K562 (cell line): ENCODE data around the gene DNAJB12. TPM values are rescaled to one million over a fixed set of nuclear protein-coding genes. Genes with fewer than 3 reads are reported as not detected.
A peak's percentile ranks its signal among the peaks of the same experiment; 100 is the strongest.

Experiments used
- BRCA1 ChIP-seq, 2 experiments: fragments of 450-650 bp in 1 of 2; sonication (generic) in 1 of 2; formaldehyde crosslinking in 1 of 2; IDR thresholded peaks; 2 replicates each; pipeline versions ENCODE4 v1.5.0 to v1.6.1; 2017 to 2020; ENCODE audit warnings: mild to moderate bottlenecking in 1 of 2, missing genetic modification reagents in 1 of 2
- DDX20 ChIP-seq: fragments of 450-650 bp; IDR thresholded peaks from 2 replicates; pipeline ENCODE4 v1.6.1; 2016; ENCODE audit warnings: missing genetic modification characterization, low read depth, mild to moderate bottlenecking, missing compliant biosample characterization, moderate library complexity
- DNMT1 ChIP-seq: fragments of 450-650 bp; IDR thresholded peaks from 2 replicates; pipeline ENCODE4 v1.6.1; 2016; ENCODE audit warnings: antibody characterized with exemption, mild to moderate bottlenecking
- E4F1 ChIP-seq: fragments of 250-450 bp; sonication (Bioruptor Pico); IDR thresholded peaks from 2 replicates; pipeline ENCODE4 v1.5.0; 2021; ENCODE audit warnings: mild to moderate bottlenecking, borderline replicate concordance
- ZBTB17 ChIP-seq: fragments of 450-650 bp; formaldehyde crosslinking; IDR thresholded peaks from 2 replicates; pipeline ENCODE4 v1.4.0; 2020; ENCODE audit warnings: mild to moderate bottlenecking
- ZNF263 ChIP-seq: sonication (generic); formaldehyde crosslinking; IDR thresholded peaks from 2 replicates; pipeline ENCODE4 v1.8.0; 2022; ENCODE audit warnings: mild to moderate bottlenecking, missing genetic modification reagents, borderline replicate concordance
- polyA plus RNA-seq, 8 experiments: library from polyadenylated mRNA; depleted of rRNA in 4 of 8; stranded (reverse) in 5 of 8; unstranded in 3 of 8; fragments of >200 nt; fragmentation: Nextera tagmentation in 2 of 8; fragmentation: Illumina TruSeq in 1 of 8; extraction: Ambion mirVana in 2 of 8; extraction: Trizol in 1 of 8; gene quantifications; 2 replicates each; pipeline versions ENCODE4 v1.2.1 to v1.2.3, GENCODE V29; 2011 to 2014; ENCODE audit warnings: inconsistent platforms in 1 of 8, missing spikeins in 1 of 8
- total RNA-seq, 7 experiments: library from RNA; depleted of rRNA in 6 of 7; stranded (reverse); fragments of >200 nt in 6 of 7; fragmentation: Illumina TruSeq in 2 of 7; extraction: Trizol in 2 of 7; gene quantifications; 2 replicates each; pipeline versions ENCODE4 v1.2.1 to v1.2.3, GENCODE V29; 2011 to 2021; ENCODE audit warnings: low replicate concordance in 1 of 7
- TF ChIP-seq, protein P1 (sequence below): sonication (generic); formaldehyde crosslinking; IDR thresholded peaks from 2 replicates; pipeline ENCODE4 v1.9.0; 2022; ENCODE audit warnings: mild to moderate bottlenecking, missing genetic modification reagents
- TF ChIP-seq, protein P2 (sequence below): IDR thresholded peaks from 3 replicates; pipeline ENCODE4 v1.6.1; 2011; ENCODE audit warnings: borderline replicate concordance, mild to moderate bottlenecking; ENCODE audit not compliant: insufficient read length, insufficient read depth
- TF ChIP-seq, protein P3 (sequence below): fragments of 450-650 bp; conservative IDR thresholded peaks from 2 replicates; pipeline ENCODE4 v1.6.1; 2016; ENCODE audit warnings: missing genetic modification characterization, low read depth, mild to moderate bottlenecking, control low read depth, missing compliant biosample characterization
- TF ChIP-seq, protein P4 (sequence below): sonication (generic); formaldehyde crosslinking; IDR thresholded peaks from 2 replicates; pipeline ENCODE4 v1.8.0; 2023; ENCODE audit warnings: mild to moderate bottlenecking, missing genetic modification reagents
- TF ChIP-seq, protein P5 (sequence below): sonication (generic); formaldehyde crosslinking; IDR thresholded peaks from 2 replicates; pipeline ENCODE4 v1.8.0; 2023; ENCODE audit warnings: missing genetic modification reagents, mild to moderate bottlenecking, borderline replicate concordance

DNAJB12 gene
- total and polyA plus RNA-seq, 9 of the 15 experiments (the other 6 are each of a cell fraction or from before 2014, with no cell fraction given): 3.5 to 31.5 (median 20.3) TPM

DNA sequence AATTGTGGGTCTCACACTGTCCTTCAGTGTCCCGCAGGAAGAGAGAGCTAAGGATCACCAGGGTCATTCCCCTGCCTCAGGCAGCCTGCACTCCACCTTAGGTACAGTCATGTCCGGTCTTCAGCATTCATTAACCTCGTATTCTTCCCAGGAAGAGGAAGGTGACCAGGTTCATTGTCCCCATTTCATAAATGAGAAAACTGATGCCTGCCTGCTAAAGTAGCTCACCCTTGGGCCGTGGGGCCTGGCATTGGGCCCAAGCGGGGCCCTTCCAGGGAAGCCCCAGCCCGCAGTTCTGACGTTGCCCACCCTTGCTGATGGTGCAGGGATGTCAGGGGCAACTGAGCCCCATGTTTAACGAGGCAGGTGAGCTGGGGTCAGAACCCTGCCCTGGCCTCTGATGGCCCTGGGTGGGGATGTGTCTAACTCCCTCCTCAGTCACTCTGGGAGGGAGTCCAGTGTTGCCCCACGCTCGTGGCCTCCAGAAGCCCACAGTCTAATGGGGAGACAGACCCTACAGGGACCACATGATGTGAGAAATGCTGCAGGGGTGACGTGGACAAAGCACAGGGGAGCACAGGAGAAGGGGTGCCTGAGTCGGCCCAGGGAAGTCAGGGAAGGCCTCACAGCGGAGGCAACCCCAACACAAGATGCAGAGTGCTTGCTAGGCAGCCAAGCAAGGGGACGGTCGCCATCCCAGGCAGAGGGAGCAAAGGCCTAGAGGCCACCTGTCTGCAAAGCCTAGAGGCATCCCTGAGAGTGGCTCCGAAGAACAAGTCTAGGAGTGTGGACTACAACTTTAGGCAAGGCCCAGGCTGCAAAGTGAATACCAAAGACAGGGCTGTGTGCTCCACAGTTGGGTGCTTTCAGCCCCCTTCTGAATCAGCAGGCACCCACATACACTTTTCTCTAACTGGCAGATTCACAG lies 55.9 kb downstream of the DNAJB12 start (continued):
- TF ChIP-seq, protein P1, sequence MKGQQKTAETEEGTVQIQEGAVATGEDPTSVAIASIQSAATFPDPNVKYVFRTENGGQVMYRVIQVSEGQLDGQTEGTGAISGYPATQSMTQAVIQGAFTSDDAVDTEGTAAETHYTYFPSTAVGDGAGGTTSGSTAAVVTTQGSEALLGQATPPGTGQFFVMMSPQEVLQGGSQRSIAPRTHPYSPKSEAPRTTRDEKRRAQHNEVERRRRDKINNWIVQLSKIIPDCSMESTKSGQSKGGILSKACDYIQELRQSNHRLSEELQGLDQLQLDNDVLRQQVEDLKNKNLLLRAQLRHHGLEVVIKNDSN (CRISPR knock-in tag): 0 out of 2 replicates have a peak, but pooled peaks have one; percentile 18
- TF ChIP-seq, protein P2, sequence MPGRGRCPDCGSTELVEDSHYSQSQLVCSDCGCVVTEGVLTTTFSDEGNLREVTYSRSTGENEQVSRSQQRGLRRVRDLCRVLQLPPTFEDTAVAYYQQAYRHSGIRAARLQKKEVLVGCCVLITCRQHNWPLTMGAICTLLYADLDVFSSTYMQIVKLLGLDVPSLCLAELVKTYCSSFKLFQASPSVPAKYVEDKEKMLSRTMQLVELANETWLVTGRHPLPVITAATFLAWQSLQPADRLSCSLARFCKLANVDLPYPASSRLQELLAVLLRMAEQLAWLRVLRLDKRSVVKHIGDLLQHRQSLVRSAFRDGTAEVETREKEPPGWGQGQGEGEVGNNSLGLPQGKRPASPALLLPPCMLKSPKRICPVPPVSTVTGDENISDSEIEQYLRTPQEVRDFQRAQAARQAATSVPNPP: no peak
- TF ChIP-seq, protein P3, sequence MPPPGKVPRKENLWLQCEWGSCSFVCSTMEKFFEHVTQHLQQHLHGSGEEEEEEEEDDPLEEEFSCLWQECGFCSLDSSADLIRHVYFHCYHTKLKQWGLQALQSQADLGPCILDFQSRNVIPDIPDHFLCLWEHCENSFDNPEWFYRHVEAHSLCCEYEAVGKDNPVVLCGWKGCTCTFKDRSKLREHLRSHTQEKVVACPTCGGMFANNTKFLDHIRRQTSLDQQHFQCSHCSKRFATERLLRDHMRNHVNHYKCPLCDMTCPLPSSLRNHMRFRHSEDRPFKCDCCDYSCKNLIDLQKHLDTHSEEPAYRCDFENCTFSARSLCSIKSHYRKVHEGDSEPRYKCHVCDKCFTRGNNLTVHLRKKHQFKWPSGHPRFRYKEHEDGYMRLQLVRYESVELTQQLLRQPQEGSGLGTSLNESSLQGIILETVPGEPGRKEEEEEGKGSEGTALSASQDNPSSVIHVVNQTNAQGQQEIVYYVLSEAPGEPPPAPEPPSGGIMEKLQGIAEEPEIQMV (tag): 0 out of 2 replicates have a peak, but pooled peaks have one; percentile 3
- TF ChIP-seq BRCA1 (IDR thresholded peaks at IDR 0.05) (no peak), BRCA1 (CRISPR knock-in tag; IDR thresholded peaks at IDR 0.05) (0 out of 2 replicates have a peak, but pooled peaks have one; percentile 1), DNMT1 (no peak), E4F1 (CRISPR knock-in tag) (no peak), DDX20 (peak; percentile 9; the same call in 1 of the 2 replicates), ZNF263 (CRISPR knock-in tag) (no peak; the same call in 1 of the 2 replicates), ZBTB17 (CRISPR knock-in tag) (no peak; the same call in 1 of the 2 replicates)
- TF ChIP-seq, protein P4, sequence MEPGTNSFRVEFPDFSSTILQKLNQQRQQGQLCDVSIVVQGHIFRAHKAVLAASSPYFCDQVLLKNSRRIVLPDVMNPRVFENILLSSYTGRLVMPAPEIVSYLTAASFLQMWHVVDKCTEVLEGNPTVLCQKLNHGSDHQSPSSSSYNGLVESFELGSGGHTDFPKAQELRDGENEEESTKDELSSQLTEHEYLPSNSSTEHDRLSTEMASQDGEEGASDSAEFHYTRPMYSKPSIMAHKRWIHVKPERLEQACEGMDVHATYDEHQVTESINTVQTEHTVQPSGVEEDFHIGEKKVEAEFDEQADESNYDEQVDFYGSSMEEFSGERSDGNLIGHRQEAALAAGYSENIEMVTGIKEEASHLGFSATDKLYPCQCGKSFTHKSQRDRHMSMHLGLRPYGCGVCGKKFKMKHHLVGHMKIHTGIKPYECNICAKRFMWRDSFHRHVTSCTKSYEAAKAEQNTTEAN (CRISPR knock-in tag): no peak; the same call in 1 of the 2 replicates
- TF ChIP-seq, protein P5, sequence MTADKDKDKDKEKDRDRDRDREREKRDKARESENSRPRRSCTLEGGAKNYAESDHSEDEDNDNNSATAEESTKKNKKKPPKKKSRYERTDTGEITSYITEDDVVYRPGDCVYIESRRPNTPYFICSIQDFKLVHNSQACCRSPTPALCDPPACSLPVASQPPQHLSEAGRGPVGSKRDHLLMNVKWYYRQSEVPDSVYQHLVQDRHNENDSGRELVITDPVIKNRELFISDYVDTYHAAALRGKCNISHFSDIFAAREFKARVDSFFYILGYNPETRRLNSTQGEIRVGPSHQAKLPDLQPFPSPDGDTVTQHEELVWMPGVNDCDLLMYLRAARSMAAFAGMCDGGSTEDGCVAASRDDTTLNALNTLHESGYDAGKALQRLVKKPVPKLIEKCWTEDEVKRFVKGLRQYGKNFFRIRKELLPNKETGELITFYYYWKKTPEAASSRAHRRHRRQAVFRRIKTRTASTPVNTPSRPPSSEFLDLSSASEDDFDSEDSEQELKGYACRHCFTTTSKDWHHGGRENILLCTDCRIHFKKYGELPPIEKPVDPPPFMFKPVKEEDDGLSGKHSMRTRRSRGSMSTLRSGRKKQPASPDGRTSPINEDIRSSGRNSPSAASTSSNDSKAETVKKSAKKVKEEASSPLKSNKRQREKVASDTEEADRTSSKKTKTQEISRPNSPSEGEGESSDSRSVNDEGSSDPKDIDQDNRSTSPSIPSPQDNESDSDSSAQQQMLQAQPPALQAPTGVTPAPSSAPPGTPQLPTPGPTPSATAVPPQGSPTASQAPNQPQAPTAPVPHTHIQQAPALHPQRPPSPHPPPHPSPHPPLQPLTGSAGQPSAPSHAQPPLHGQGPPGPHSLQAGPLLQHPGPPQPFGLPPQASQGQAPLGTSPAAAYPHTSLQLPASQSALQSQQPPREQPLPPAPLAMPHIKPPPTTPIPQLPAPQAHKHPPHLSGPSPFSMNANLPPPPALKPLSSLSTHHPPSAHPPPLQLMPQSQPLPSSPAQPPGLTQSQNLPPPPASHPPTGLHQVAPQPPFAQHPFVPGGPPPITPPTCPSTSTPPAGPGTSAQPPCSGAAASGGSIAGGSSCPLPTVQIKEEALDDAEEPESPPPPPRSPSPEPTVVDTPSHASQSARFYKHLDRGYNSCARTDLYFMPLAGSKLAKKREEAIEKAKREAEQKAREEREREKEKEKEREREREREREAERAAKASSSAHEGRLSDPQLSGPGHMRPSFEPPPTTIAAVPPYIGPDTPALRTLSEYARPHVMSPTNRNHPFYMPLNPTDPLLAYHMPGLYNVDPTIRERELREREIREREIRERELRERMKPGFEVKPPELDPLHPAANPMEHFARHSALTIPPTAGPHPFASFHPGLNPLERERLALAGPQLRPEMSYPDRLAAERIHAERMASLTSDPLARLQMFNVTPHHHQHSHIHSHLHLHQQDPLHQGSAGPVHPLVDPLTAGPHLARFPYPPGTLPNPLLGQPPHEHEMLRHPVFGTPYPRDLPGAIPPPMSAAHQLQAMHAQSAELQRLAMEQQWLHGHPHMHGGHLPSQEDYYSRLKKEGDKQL (CRISPR knock-in tag): no peak
